Measurements from ENCODE around the gene GRB2. TPM values are rescaled to one million over a fixed set of nuclear protein-coding genes. Genes with fewer than 3 reads are reported as not detected.

GRB2 gene
- total and polyA plus RNA-seq, 2 donors (not counting 1 experiment from before 2014, with no cell fraction given): 114 to 219 TPM

GRCh38 chr17:75341784-75342486, 63.5 kb downstream of the GRB2 start:
- H3K27me3 Mint-ChIP-seq: no peaks in the 10 kb centered on the region
- no peaks in the 10 kb centered on the region for H3K9me3 Mint-ChIP-seq (ENCODE audit: insufficient read depth)
- peak overlapping the region; percentile 68 for H3K4me3 Mint-ChIP-seq
- Histone ChIP-seq H3K9me3 (ENCODE audit: control extremely low read depth in 1 of 3, control insufficient read depth in 2 of 3, insufficient read depth in 1 of 3, low read length in 2 of 3) (no peaks in the 10 kb centered on the region), H3K27ac (ENCODE audit: low read length in 2 of 2) (peak overlapping the region; percentile 97 to 99), H3K4me2 (replicated peaks; ENCODE audit: low read depth, low read length, poor library complexity, severe bottlenecking) (peak overlapping the region; percentile 75), H3K79me2 (ENCODE audit: control insufficient read depth, insufficient read depth, low read length) (peaks cover 85% of the 10 kb centered on the region), H2AFZ (ENCODE audit: insufficient read depth, low read depth, low read length, poor library complexity, severe bottlenecking) (no peak overlapping the region), H3K27me3 (replicated peaks in 1 of 4; ENCODE audit: control extremely low read depth in 1 of 4, control insufficient read depth in 3 of 4, insufficient read depth in 4 of 4, low read length in 3 of 4) (no peaks in the 10 kb centered on the region), H4K20me1 (ENCODE audit: control insufficient read depth, insufficient read depth, low read length, poor library complexity, severe bottlenecking) (peaks cover 5% of the 10 kb centered on the region), H3K4me3 (ENCODE audit: control extremely low read depth in 1 of 5, extremely low read depth in 1 of 5, insufficient read depth in 1 of 5, low read depth in 2 of 5, low read length in 4 of 5) (no peak overlapping the region), H3K36me3 (replicated peaks in 1 of 2; ENCODE audit: control extremely low read depth in 1 of 2, control insufficient read depth in 1 of 2, extremely low read depth in 1 of 2, insufficient read depth in 2 of 2, low read length in 1 of 2) (peaks cover 3 to 7% of the 10 kb centered on the region in 2 experiments), H3K4me1 (ENCODE audit: control insufficient read depth in 2 of 2, insufficient read depth in 2 of 2, low read length in 2 of 2) (peaks cover 72 to 91% of the 10 kb centered on the region in 2 donors), H3K9ac (ENCODE audit: low read length) (peak overlapping the region; percentile 22)
- ChIA-PET POLR2A (interaction anchor here (0.6 to 1.2 kb wide), 4 partner anchors 19 to 73 kb away, joined by 3 to 9 read pairs (median 6); no protein-coding TSS in a partner anchor), CTCF (interaction anchor here (0.9 to 14.9 kb wide), 4 partner anchors 19 to 70 kb away, joined by 3 to 264 read pairs (median 3); partner anchors contain the start of gene SLC25A19)
- H3K27ac Mint-ChIP-seq: peak overlapping the region; percentile 89
- 77% methylated on average over 5 of the region's 9 CpGs for WGBS (ENCODE audit: insufficient coverage)
- TF ChIP-seq, protein P1, sequence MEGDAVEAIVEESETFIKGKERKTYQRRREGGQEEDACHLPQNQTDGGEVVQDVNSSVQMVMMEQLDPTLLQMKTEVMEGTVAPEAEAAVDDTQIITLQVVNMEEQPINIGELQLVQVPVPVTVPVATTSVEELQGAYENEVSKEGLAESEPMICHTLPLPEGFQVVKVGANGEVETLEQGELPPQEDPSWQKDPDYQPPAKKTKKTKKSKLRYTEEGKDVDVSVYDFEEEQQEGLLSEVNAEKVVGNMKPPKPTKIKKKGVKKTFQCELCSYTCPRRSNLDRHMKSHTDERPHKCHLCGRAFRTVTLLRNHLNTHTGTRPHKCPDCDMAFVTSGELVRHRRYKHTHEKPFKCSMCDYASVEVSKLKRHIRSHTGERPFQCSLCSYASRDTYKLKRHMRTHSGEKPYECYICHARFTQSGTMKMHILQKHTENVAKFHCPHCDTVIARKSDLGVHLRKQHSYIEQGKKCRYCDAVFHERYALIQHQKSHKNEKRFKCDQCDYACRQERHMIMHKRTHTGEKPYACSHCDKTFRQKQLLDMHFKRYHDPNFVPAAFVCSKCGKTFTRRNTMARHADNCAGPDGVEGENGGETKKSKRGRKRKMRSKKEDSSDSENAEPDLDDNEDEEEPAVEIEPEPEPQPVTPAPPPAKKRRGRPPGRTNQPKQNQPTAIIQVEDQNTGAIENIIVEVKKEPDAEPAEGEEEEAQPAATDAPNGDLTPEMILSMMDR (IDR thresholded peaks at IDR 0.05): no peak
- no peak for TF ChIP-seq EZH2 (IDR thresholded peaks at IDR 0.05; ENCODE audit: borderline replicate concordance, insufficient read depth, low read depth, low read length, poor library complexity, severe bottlenecking)
- ATAC-seq (ENCODE audit: low read depth): no peak
- H3K4me1 Mint-ChIP-seq: peaks cover 73% of the 10 kb centered on the region
- intact Hi-C loops (cut with micrococcal nuclease): no loop called here
- no peak for DNase-seq

GRCh38 chr17:75340631-75341030, 64.8 kb downstream of the GRB2 start:
- H3K27ac ChIP-seq (ENCODE audit: low read length in 2 of 2): peak overlapping the region; percentile 97 to 99
- peak overlapping the region; percentile 55 for H3K4me2 ChIP-seq (replicated peaks; ENCODE audit: low read depth, low read length, poor library complexity, severe bottlenecking)
- H3K9ac ChIP-seq (ENCODE audit: low read length): no peak overlapping the region
- POLR2A ChIA-PET: interaction anchor here (0.6 to 1.2 kb wide), 3 partner anchors 11 to 50 kb away, joined by 3 to 4 read pairs (median 3); no protein-coding TSS in a partner anchor
- CTCF ChIA-PET: interaction anchor here (1.1 to 14.9 kb wide), 2 partner anchors 9 to 17 kb away, joined by 4 to 264 read pairs; no protein-coding TSS in a partner anchor
- H2AFZ ChIP-seq (ENCODE audit: insufficient read depth, low read depth, low read length, poor library complexity, severe bottlenecking): no peak overlapping the region
- Mint-ChIP-seq H3K9me3 (ENCODE audit: insufficient read depth) (no peaks in the 10 kb centered on the region), H3K27ac (peak overlapping the region; percentile 81), H3K4me1 (peaks cover 80% of the 10 kb centered on the region), H3K4me3 (peak overlapping the region; percentile 66), H3K27me3 (no peaks in the 10 kb centered on the region)
- peaks cover 3 to 10% of the 10 kb centered on the region in 2 experiments for H3K36me3 ChIP-seq (replicated peaks in 1 of 2; ENCODE audit: control extremely low read depth in 1 of 2, control insufficient read depth in 1 of 2, extremely low read depth in 1 of 2, insufficient read depth in 2 of 2, low read length in 1 of 2)
- H3K4me1 ChIP-seq (ENCODE audit: control insufficient read depth in 2 of 2, insufficient read depth in 2 of 2, low read length in 2 of 2): peaks cover 85 to 96% of the 10 kb centered on the region in 2 donors
- DNase-seq (no peak), ATAC-seq (ENCODE audit: low read depth) (no peak)
- peaks cover 87% of the 10 kb centered on the region for H3K79me2 ChIP-seq (ENCODE audit: control insufficient read depth, insufficient read depth, low read length)
- H4K20me1 ChIP-seq (ENCODE audit: control insufficient read depth, insufficient read depth, low read length, poor library complexity, severe bottlenecking): no peaks in the 10 kb centered on the region
- 90% methylated on average over 3 of the region's 5 CpGs for WGBS (ENCODE audit: insufficient coverage)
- H3K27me3 ChIP-seq (replicated peaks in 1 of 4; ENCODE audit: control extremely low read depth in 1 of 4, control insufficient read depth in 3 of 4, insufficient read depth in 4 of 4, low read length in 3 of 4): no peaks in the 10 kb centered on the region
- H3K9me3 ChIP-seq (ENCODE audit: control extremely low read depth in 1 of 3, control insufficient read depth in 2 of 3, insufficient read depth in 1 of 3, low read length in 2 of 3): no peaks in the 10 kb centered on the region
- no peak for TF ChIP-seq EZH2 (IDR thresholded peaks at IDR 0.05; ENCODE audit: borderline replicate concordance, insufficient read depth, low read depth, low read length, poor library complexity, severe bottlenecking)
- TF ChIP-seq, protein P1 (IDR thresholded peaks at IDR 0.05): no peak
- intact Hi-C loops (cut with micrococcal nuclease): no loop called here
- H3K4me3 ChIP-seq (ENCODE audit: control extremely low read depth in 1 of 5, extremely low read depth in 1 of 5, insufficient read depth in 1 of 5, low read depth in 2 of 5, low read length in 4 of 5): no peak overlapping the region

Data from B cell (primary cell).